ENCODE results near the gene LRMDA.

DNA sequence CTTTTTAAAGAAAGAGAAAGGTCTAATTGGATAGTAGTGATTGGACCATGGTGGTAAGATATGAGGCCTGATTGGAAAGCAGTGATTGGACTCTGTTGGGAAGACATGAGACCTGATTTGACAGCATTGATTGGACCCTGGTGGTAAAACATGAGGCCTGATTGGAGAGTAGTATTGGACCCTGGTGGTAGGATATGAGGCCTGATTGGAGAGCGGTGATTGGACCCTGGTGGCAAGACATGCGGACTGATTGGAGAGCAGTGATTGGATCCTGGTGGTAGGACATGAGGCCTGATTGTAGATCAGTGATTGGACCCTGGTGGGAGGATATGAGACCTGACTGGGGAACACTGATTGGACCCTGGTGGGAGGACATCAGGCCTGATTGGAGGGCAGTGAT is 444.3 kb downstream of the LRMDA start:
- TF ChIP-seq, protein P1, sequence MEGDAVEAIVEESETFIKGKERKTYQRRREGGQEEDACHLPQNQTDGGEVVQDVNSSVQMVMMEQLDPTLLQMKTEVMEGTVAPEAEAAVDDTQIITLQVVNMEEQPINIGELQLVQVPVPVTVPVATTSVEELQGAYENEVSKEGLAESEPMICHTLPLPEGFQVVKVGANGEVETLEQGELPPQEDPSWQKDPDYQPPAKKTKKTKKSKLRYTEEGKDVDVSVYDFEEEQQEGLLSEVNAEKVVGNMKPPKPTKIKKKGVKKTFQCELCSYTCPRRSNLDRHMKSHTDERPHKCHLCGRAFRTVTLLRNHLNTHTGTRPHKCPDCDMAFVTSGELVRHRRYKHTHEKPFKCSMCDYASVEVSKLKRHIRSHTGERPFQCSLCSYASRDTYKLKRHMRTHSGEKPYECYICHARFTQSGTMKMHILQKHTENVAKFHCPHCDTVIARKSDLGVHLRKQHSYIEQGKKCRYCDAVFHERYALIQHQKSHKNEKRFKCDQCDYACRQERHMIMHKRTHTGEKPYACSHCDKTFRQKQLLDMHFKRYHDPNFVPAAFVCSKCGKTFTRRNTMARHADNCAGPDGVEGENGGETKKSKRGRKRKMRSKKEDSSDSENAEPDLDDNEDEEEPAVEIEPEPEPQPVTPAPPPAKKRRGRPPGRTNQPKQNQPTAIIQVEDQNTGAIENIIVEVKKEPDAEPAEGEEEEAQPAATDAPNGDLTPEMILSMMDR (IDR thresholded peaks at IDR 0.05): no peak
- TF ChIP-seq POLR2A (IDR thresholded peaks at IDR 0.05): no peak
- TF ChIP-seq EP300 (IDR thresholded peaks at IDR 0.05): no peak

All from tibial nerve (tissue), 4 donors.